ENCODE results near the gene VTCN1.
"Not testable (repeated sequence)": the region's sequence is repeated elsewhere in the genome, so short reads cannot be mapped to it uniquely, and the experiment has no call there.

VTCN1 gene

DNA sequence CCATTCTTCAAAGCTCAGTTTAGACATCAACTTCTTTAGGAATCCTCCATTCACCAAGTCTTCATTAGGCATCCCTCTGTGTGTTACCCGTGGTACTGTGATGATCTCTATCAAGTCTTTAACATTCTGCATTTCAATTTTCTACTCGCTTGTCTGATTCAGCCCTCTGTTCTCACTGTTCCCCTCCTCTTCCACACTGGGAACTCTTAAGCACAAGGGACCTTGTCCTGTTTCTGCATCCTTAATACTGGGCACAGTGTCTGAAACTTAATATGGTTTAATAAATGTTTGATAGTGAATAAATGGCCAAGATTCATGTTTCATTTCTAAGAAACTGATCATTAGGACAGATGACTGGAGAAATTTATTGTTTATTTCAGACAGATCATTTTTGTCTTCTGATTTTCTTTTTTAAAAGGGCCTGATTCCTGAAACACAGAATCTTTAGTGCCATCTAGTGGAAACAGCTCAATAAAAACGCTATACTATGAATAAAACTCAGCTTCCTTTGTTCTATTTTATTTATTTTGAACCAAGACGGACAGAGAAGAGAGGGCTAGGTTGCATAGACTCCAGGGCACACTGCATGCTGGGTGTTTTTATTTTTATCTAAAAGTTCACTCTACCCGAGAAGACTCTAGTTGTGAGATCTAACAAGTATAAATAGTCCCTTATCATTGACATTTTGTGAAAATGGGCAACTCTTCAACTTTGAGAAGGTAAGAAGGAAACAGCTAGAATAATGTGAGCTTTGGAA, 82.2 kb downstream of the VTCN1 start:
- no peak for DNase-seq (ENCODE audit: low read depth in 3 of 3, low spot score in 1 of 3)

DNA sequence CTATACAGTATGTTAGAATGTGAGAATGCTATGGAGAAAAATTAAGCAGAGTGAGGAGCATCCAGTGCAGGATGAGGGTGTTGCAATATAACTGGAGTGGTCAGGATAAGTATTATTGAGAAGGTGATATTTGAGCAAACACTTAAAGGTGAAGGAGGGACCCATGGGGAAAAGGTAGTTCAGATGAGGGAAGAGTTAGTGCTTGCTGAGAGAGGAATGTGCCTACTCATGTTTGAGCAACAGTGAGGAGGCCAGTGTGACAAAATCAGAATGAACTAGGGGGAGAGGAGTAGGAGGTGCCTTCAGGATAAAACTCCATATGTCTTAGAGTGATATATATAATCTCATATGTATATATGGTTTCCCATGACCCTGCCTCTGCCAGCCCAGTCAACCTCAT, 82.9 kb downstream of the VTCN1 start:
- no peak for DNase-seq (ENCODE audit: low read depth in 3 of 3, low spot score in 1 of 3)

DNA sequence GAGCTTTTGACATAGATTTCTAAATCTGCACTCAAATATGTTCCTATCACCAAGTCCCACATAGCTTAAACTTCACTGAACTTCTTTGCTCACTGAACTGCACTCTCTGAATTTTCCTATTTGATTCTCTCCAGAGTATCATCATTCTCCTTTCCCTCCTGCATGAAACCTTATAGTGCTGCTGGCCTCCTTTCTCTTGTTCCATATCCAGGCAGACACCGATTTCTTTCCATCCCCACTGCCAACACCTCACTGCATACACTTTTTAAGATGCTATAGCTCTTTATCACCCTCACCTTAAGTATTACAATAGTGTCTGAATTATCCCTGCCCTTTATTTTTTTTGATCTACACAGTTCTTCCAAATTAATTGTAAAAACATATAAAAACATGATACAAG, 86.1 kb downstream of the VTCN1 start:
- no peak for DNase-seq (ENCODE audit: low read depth in 3 of 3, low spot score in 1 of 3)

DNA sequence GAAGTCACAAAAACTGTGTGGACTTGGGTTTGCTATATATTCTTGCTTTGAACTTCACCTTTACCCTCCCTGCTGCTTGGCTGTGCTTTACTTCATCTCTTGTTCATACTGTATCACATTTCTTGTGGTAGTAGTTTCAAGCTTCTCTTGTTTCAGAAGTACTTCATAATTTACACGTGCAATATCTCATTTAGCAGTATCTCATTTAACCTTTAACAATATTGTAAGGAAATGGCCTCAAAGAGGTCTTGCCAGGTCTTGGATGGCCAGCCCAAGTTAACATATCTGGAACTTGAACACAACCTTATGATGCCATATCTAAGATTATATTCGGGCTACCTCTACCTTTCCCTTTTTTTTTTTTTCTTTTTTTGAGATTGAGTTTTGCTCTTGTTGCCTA, 87.5 kb downstream of the VTCN1 start:
- no peak for DNase-seq (ENCODE audit: low read depth in 3 of 3, low spot score in 1 of 3)

DNA sequence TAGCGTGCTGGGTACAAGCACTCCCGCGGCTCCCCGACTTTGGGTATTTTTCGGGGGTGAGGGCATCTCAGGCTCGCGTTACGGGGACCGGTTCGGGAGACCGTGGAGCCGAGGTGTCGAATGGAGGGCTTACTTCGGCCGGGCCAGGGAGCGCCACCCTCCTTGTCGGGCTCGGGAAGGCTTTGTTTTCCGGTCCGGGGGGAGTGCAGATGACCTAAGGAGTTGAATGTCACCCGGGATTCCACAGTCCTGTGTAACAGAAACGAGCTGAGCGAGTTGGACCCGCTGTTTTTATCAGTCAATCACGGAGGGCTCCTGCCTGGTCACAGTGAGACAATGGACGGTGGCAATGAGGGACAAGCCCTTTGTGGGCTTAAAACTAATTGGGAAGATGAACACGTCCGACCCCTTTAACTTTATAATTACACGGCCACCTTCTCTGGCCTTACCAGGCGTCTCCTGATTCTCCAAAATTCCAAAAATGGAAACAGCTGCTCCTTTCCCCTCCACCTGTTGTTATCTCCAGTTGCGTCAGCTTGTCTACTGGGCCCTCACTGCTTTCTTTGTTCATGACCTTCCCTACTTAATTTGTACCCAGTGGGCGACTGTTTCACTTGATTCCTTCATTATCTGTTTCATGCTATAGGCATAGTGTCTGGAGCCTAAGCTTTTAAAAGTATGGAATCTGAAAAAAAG, 88.2 kb downstream of the VTCN1 start:
- no peak for DNase-seq (ENCODE audit: low read depth in 3 of 3, low spot score in 1 of 3)

DNA sequence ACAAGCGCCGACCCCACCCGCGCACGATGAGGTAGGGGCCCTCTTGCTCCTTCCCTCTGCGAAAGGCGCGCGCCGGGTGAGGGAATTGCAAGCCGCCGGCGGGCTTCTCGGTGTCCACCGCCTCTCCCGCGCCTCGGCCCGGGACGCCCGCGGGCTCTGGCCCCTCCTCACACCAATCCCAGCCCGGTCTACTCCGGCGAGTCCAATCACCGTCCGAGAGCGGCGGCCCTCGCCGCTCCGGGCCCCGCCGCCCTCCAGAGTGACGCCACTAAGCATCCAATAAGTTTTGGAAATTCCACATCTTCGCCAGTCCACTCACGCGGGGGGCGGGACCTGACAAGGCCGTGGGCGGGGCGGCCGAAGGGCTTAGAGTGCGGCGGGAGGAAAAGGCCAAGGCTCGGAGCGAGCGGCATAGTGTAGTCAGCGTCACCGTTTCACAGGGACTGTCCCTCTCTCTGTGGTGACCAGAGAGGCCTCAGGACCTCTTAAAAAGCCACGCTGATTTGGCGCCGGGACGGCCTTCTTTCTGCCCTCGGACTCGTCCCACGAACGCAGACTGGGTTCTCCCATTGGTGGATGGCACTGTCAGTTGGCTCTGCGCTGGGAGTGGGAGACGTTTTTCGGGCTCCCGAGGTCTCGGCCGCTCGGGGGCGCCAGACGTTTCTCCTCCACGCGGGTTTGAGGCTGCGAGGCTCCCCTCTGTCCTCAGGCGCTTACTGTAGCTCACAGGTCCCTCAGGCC, 89.0 kb downstream of the VTCN1 start, which contains the start of gene TRIM45:
Gene TRIM45, minus strand, starts transcription at position 161 of the 741 bp plus-strand sequence. CDS start 548 bp downstream, outside the sequence.
- DNase-seq (ENCODE audit: low read depth in 3 of 3, low spot score in 1 of 3): peak; percentile 49 to 68 (median 68)

DNA sequence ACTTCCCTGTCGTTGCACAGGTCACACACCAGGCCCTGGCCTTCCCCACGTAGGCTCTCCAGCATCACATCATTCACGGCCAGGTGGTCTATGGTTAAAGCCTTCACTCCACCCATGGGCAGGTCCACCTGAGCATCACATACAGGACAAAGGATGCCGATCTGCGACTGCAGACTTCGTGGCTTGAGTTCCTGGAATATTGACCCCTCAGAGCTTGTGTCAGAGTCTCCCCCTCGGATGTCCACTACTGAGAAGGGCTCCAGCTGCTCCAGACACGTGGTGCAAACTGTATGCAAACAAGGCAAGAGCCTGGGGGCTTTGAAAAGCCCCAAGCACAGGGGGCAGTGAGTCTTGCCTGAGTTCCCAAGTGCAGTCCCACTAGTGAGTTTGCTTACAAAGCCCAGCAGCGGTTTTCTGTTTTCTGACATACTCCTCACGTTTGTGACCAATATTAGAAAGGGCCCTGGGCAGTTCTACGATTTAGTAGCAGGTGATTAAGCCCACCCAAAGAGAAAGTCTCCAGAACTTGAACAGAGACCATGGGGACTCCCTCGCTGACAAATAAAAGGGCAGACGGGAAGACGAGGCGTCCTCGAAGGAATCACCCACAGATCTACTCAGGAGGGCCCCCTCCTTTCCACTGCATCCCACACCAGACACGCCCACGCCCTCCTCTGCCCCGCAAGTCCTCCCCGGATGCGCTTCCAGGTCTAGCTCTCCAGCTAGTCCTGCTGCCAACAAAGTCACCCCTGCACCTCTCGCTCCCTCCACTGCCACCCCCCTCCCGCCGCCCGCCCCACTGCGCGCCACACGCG, 89.7 kb downstream of the VTCN1 start:
- no peak for DNase-seq (ENCODE audit: low read depth in 3 of 3, low spot score in 1 of 3)

DNA sequence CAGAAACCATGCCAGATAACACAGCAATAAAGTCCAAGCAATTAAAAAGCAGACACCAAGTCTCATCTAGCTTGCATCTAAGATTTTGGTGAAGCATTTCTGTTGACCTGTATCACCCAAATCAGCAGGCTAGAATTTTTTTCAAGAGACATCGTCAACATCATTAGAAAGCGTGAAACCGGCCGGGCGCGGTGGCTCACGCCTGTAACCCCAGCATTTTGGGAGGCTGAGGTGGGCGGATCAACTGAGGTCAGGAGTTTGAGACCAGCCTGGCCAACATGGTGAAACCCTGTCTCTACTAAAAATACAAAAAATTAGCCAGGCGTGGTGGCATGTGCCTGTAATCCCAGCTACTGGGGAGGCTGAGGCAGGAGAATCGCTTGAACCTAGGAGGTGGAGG, 91.6 kb downstream of the VTCN1 start:
- not testable (repeated sequence) for DNase-seq (ENCODE audit: low read depth in 3 of 3, low spot score in 1 of 3)

DNA sequence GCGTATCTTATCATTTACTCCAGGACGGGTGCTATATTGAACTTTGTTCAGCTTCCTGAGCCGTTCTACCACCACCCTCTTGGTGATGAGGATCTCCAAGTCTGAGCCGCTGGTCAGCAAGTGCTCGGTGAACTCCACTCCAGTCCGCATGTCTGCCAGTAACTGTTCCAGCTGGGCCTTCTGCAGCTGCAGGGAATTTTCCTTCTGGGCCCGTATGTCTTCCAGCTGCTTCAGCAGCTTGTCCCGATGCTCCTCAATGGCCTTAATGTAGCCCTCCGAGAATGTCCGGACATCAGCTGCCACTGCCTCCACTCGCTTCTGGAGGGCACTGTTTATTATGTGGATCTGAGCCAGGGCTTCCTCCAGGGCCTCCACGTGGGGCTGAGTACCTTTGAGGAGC, 92.6 kb downstream of the VTCN1 start:
- no peak for DNase-seq (ENCODE audit: low read depth in 3 of 3, low spot score in 1 of 3)

DNA sequence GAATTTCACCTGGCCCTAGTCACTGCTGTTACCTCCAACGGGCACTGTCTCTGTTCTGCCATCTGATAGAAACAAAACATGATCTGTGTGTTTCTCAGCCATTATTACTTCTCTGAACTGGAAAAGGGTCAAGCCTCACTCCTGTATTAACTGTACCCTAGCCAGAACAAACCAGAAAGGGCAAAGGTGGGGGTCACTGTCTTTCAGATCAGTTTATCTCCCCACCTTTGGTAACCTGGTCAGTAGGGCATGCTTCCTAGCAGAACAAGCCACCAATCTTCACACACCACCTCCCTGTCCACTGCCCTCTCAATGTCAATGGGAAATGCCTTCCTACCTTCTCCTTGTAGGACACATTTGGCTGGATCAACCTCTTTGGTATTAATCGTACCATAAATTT, 93.0 kb downstream of the VTCN1 start:
- DNase-seq (ENCODE audit: low read depth in 3 of 3, low spot score in 1 of 3): no peak

DNA sequence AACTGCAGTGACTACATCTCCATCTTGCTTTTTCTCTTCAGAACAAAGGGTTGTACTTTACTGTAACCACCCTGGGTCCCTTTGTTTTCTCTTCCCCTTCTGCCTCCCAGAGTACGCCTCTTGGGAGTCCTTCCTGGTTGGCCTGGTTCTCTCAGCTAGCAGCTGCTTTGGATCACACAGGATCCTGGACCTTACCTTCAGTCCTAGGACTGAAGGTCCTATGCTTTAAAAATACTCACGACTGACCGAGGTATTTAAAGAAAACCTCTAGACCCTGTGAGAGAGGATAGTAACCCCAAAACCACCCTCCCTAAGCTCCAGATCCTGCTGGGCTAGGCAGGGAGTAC, 94.0 kb downstream of the VTCN1 start:
- DNase-seq (ENCODE audit: low read depth in 3 of 3, low spot score in 1 of 3): no peak

DNA sequence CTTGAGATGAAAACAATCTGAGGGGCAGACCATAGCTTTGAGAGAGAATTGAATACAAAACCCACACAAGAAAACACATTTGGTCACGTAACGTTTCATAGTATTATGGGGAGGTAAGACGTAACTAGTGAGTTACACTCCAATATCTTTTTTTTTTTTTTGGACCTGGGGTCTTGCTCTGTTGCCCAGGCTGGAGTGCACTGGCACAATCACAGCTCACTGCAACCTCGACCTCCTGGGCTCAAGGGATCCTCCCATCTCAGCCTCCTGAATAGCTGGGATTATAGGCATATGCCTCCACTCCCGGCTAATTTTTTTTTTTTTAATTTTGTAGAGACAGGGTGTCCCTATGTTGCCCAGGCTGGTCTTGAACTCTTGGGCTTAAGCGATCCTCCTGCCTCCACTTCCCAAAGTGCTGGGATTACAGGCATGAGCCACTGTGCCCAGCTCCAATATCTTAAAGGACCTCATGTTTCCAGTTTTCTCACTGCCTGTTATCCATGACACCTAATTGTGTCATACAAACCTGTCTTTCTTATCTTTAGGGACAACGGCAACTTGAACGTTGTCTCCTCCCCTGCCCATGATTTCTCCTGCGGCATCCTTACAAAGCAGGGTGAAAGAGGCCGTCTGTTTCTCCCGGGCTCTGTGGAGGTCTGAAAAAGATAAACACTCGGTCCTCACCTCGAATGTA, 94.5 kb downstream of the VTCN1 start:
- DNase-seq (ENCODE audit: low read depth in 3 of 3, low spot score in 1 of 3): no peak

DNA sequence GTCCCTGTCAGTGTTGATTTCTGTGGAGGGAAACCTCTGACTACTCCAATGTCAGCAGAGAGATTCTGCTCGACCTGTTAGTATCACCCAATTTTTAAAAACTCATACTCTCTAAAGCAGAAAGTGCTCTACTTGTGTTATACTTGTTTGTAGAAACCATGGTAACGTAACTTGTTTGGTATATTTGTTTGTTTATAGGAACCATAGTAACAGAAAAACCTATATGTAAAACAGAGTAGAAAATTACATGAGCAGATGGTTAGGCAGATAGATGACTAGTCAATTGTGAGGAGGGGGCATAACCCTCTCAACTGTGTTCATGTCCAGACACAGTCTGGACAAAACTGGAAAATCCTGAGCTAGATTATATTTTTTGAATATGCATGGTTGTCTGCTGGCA, 95.8 kb downstream of the VTCN1 start:
- DNase-seq (ENCODE audit: low read depth in 3 of 3, low spot score in 1 of 3): no peak

DNA sequence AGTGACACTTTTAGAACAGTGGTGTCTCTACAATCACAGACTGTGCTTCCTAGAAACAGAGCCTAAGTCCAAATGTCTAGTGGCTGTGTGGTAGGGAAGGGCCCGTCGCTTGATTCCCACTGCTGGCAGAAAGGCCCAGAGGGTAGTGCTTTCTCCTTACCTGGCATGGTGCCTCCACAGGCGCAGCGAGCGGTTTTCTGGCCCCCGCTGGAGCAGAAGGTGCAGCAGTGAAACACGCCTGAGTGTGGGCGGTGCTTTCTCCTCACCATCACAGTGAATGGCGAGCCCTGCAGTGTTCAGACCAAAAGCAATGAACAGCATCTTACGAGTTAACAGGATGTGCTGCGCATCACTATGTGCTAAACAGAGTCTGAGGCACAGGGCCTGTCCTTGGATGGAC, 97.5 kb downstream of the VTCN1 start:
- no peak for DNase-seq (ENCODE audit: low read depth in 3 of 3, low spot score in 1 of 3)

DNA sequence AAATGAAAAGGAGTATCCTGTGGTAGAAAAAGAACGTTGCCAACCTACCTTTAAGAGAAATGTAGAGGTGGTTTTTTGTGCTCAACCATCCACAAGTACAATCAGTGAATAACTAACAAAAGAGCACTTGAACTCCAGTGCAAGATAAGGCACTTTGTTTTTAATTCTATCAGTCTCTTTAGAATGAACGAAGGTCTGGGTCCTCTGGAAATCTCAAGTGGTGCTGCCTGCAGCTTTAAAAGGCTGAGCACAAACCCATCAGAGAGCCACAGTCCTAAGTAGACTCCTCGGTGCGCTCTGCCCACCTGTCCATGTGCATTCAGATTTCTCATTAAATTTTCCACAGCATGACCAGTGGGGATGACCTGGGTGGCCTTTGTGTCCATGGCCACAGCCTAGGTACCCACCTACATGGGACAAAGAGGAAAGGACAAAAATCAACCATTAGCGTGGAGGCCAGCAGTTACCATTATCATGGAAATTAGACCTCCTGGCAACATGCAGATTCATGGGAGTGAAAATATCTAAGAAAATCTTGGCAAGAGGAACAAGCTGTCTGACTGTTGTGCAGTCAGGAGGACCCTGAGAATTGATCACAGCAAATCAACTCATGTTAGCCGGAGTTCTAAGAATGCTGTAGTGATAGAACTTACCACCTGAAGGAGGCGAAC, 98.5 kb downstream of the VTCN1 start:
- DNase-seq (ENCODE audit: low read depth in 3 of 3, low spot score in 1 of 3): no peak

DNA sequence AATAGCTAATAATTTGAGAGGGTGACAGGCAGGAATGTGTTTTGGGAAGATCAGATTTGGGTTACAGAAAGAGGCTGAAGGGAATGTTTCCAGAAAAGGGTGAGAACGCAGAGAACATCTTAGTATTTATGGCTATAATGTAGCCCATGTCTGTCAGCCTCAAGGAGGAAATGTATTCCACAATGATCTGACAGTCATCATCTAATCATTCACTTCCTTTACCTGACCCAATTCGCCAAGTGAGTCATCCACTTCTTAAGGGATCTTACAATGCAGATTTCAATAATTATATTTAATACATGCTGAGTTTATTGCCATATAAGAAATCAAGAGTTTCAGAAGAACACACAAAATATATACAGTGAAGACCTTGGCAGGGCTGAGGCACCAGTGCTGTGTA, 100.0 kb downstream of the VTCN1 start:
- DNase-seq (ENCODE audit: low read depth in 3 of 3, low spot score in 1 of 3): no peak

DNA sequence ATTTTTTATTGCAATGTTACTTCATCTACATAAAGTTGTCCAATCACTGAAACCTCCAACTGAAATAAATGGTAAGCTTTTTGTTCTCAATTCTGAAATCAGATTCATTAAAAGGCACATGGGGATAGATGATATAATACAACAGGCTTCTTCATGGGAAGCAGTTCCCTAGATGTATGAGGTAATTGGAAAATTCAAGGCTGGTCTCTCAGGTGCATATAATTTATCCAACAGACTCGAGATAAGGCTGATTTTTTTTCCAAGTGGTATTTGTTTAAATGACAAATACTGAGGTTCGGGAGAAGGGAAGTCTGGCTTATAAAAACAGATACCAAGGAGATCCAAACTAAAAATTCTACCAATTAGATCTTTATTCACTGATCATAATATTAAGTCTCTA, 103.4 kb downstream of the VTCN1 start:
- no peak for DNase-seq (ENCODE audit: low read depth in 3 of 3, low spot score in 1 of 3)

DNA sequence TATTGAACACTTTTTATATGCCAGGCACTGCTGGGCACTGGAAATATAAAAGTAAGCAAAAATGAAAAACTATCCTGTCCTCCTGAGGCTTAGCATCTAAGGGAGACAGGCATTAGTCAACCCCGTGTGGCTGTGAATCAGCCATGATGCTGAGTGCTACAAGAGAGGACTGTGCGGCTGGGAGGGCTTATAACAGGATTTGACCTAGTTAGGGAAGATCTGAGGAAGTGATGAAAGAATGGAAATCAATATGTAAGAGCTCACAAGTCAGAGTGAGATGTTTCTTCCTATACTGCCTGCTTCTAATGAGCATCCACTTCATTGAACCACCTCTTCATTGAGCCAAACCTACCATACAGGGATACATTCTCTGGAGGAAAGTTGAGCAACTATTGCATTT, 104.2 kb downstream of the VTCN1 start:
- no peak for DNase-seq (ENCODE audit: low read depth in 3 of 3, low spot score in 1 of 3)

DNA sequence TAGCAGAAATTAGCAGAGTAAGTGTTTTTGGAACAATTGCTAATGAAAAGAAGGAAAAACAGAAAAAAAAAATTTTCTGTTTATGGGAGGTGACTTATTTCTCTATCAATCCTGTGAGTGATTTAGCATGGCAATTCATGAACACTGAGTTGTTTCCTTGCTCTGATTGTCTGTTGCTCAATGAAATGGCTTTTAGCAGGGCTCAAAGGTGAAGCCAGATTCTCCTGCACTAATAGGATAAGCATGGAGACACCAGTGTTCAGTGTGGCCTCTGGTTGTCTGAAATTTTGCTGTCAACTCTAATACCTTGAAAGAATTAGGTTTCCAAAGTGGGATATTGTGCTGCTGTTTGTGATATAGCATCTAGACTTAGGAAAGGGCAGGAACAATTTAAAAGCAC, 105.0 kb downstream of the VTCN1 start:
- no peak for DNase-seq (ENCODE audit: low read depth in 3 of 3, low spot score in 1 of 3)

DNA sequence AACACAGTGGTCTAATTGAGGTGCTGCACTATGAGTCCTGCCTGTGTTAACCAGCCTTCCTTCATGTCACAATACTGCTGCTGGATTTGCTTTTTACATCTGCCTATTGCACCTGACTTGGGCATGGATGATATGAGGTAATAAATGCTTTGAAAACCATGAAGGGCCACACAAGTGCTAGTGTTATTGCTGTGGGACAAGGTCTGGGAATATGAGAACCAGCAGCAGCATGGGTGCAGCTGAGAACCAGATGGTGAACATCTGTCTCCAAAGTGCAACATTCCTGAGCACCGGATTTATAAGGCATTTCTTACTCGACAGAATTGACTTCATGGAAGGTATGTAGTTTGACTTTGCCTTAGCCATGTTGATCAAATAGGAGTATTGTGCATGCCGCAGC, 105.7 kb downstream of the VTCN1 start:
- DNase-seq (ENCODE audit: low read depth in 3 of 3, low spot score in 1 of 3): no peak

Measured in stimulated activated CD4-positive, alpha-beta T cell treated with anti-CD3 and anti-CD28 coated beads, TNF-alpha, amount 100 ng/mL, for 1 hour (primary cell).